ENCODE results near the gene EPHB1. TPM values are rescaled to one million over a fixed set of nuclear protein-coding genes. Genes with fewer than 3 reads are reported as not detected.

The EPHB1 gene
- total RNA-seq, 1 experiment from 2014 or later: 0.11 TPM

GRCh38 chr3:134849561-134849960 is 54.5 kb downstream of the EPHB1 start:
- no peak overlapping the region for H3K4me3 ChIP-seq (ENCODE audit: low read depth, low read length, poor library complexity, severe bottlenecking)
- ChIA-PET CTCF (no interaction called here), POLR2A (ENCODE audit: low non-redundant PET) (no interaction called here)
- no peak for DNase-seq (ENCODE audit: low spot score)
- H3K27me3 ChIP-seq (replicated peaks; ENCODE audit: insufficient read depth, low read depth, low read length, poor library complexity): peaks cover 48% of the 10 kb centered on the region
- H3K9me3 ChIP-seq (ENCODE audit: low read depth, low read length, poor library complexity, severe bottlenecking): no peaks in the 10 kb centered on the region
- no peak overlapping the region for H3K27ac ChIP-seq (ENCODE audit: low read depth, low read length, poor library complexity, severe bottlenecking)
- intact Hi-C loops (cut with micrococcal nuclease; ENCODE audit: unreplicated experiment): no loop called here
- no TSS peak for BruUV-seq (replicated peaks)
- TF ChIP-seq EZH2 (IDR thresholded peaks at IDR 0.05; ENCODE audit: borderline replicate concordance, low read depth, low read length, poor library complexity, severe bottlenecking): no peak
- TF ChIP-seq, protein P1, sequence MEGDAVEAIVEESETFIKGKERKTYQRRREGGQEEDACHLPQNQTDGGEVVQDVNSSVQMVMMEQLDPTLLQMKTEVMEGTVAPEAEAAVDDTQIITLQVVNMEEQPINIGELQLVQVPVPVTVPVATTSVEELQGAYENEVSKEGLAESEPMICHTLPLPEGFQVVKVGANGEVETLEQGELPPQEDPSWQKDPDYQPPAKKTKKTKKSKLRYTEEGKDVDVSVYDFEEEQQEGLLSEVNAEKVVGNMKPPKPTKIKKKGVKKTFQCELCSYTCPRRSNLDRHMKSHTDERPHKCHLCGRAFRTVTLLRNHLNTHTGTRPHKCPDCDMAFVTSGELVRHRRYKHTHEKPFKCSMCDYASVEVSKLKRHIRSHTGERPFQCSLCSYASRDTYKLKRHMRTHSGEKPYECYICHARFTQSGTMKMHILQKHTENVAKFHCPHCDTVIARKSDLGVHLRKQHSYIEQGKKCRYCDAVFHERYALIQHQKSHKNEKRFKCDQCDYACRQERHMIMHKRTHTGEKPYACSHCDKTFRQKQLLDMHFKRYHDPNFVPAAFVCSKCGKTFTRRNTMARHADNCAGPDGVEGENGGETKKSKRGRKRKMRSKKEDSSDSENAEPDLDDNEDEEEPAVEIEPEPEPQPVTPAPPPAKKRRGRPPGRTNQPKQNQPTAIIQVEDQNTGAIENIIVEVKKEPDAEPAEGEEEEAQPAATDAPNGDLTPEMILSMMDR (conservative IDR thresholded peaks at IDR 0.05; ENCODE audit: low read depth, low read length): no peak
- no peaks in the 10 kb centered on the region for H3K36me3 ChIP-seq (ENCODE audit: insufficient read depth, low read length, poor library complexity, severe bottlenecking)
- no peaks in the 10 kb centered on the region for H3K4me1 ChIP-seq (ENCODE audit: insufficient read depth, low read length, poor library complexity, severe bottlenecking)

DNA sequence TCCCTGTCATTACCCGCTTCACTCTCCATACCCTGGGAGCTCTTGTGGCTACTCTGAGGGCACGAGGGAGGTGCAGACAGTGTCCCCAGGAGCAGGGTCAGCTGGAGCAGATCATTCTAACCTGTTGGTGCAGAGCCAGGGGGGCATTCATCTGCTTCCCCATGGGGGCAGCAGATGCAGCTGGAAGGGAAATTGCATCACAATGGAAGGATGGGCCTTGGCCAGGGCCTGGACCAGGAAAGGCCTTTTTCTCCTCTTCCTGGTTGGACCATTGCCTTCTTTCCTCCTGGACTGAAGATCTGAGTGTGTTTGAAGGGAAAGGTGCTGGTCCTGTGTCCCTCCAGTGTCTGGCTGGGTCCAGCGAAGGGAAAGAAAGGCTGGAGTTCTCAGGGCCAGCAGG is 55.7 kb downstream of the EPHB1 start:
- Histone ChIP-seq H3K27me3 (replicated peaks; ENCODE audit: insufficient read depth, low read depth, low read length, poor library complexity) (peaks cover 37% of the 10 kb centered on the region), H3K36me3 (ENCODE audit: insufficient read depth, low read length, poor library complexity, severe bottlenecking) (no peaks in the 10 kb centered on the region), H3K4me1 (ENCODE audit: insufficient read depth, low read length, poor library complexity, severe bottlenecking) (no peaks in the 10 kb centered on the region), H3K4me3 (ENCODE audit: low read depth, low read length, poor library complexity, severe bottlenecking) (no peak overlapping the region), H3K9me3 (ENCODE audit: low read depth, low read length, poor library complexity, severe bottlenecking) (no peaks in the 10 kb centered on the region), H3K27ac (ENCODE audit: low read depth, low read length, poor library complexity, severe bottlenecking) (no peak overlapping the region)
- ChIA-PET CTCF (no interaction called here), POLR2A (ENCODE audit: low non-redundant PET) (no interaction called here)
- intact Hi-C loops (cut with micrococcal nuclease; ENCODE audit: unreplicated experiment): no loop called here
- TF ChIP-seq, protein P1 (conservative IDR thresholded peaks at IDR 0.05; ENCODE audit: low read depth, low read length): no peak
- no peak for TF ChIP-seq EZH2 (IDR thresholded peaks at IDR 0.05; ENCODE audit: borderline replicate concordance, low read depth, low read length, poor library complexity, severe bottlenecking)
- no peak for DNase-seq (ENCODE audit: low spot score)
- no TSS peak for BruUV-seq (replicated peaks)

- no peak for TF ChIP-seq EZH2 (IDR thresholded peaks at IDR 0.05; ENCODE audit: borderline replicate concordance, low read depth, low read length, poor library complexity, severe bottlenecking)
- TF ChIP-seq, protein P1 (conservative IDR thresholded peaks at IDR 0.05; ENCODE audit: low read depth, low read length): no peak
- no peak overlapping the region for H3K4me3 ChIP-seq (ENCODE audit: low read depth, low read length, poor library complexity, severe bottlenecking)
- no peak overlapping the region for H3K27ac ChIP-seq (ENCODE audit: low read depth, low read length, poor library complexity, severe bottlenecking)
- ChIA-PET POLR2A (ENCODE audit: low non-redundant PET) (no interaction called here), CTCF (no interaction called here)
- no peaks in the 10 kb centered on the region for H3K4me1 ChIP-seq (ENCODE audit: insufficient read depth, low read length, poor library complexity, severe bottlenecking)
- DNase-seq (ENCODE audit: low spot score): no peak
- no peaks in the 10 kb centered on the region for H3K9me3 ChIP-seq (ENCODE audit: low read depth, low read length, poor library complexity, severe bottlenecking)
- H3K27me3 ChIP-seq (replicated peaks; ENCODE audit: insufficient read depth, low read depth, low read length, poor library complexity): peaks cover 25% of the 10 kb centered on the region
- BruUV-seq (replicated peaks): no TSS peak
- intact Hi-C loops (cut with micrococcal nuclease; ENCODE audit: unreplicated experiment): no loop called here
- no peaks in the 10 kb centered on the region for H3K36me3 ChIP-seq (ENCODE audit: insufficient read depth, low read length, poor library complexity, severe bottlenecking)
Observed at GRCh38 chr3:134852132-134852531, 57.1 kb downstream of the EPHB1 start.

Measured in A673 (cell line).